Keratinocyte (primary cell): ENCODE data around the gene OR2T27.
"Not testable (repeated sequence)": the region's sequence is repeated elsewhere in the genome, so short reads cannot be mapped to it uniquely, and the experiment has no call there.

Experiments used
- EZH2 ChIP-seq: IDR thresholded peaks from one replicate; pipeline ENCODE4 v1.6.1; 2012; ENCODE audit warnings: inconsistent platforms, mild to moderate bottlenecking, low read length, moderate library complexity
- TF ChIP-seq, protein P1 (sequence below), 3 experiments: IDR thresholded peaks in 1 of 3; conservative IDR thresholded peaks in 1 of 3; optimal IDR thresholded peaks in 1 of 3; 2 replicates in 2 of 3; 3 replicates in 1 of 3; pipeline versions ENCODE3 to v1.5.1; 2011; ENCODE audit warnings: low read length in 3 of 3, mild to moderate bottlenecking in 3 of 3, moderate library complexity in 2 of 3, control low read depth in 1 of 3, inconsistent platforms in 1 of 3; ENCODE audit not compliant: insufficient read depth in 2 of 3; ENCODE audit errors: extremely low read depth in 1 of 3

DNA sequence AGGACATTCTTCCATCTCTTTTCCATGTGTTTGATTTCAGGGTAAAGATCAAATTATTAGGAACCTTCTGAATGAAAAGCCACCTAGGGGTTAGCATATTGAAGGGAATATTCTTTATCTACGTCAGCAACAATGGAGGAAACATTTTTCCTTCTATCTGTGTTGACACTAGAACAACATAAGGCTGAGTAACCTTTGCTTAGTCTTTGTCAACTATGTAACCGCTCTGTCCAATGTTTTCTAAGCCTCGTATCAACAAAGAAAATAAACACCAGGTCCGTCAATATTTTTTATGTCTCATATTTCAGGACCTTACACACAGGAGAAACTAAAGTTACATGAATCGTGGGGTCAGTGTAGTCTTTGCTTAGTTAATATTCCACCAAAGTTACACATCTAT is 18.7 kb downstream of the OR2T27 start:
- TF ChIP-seq, protein P1, sequence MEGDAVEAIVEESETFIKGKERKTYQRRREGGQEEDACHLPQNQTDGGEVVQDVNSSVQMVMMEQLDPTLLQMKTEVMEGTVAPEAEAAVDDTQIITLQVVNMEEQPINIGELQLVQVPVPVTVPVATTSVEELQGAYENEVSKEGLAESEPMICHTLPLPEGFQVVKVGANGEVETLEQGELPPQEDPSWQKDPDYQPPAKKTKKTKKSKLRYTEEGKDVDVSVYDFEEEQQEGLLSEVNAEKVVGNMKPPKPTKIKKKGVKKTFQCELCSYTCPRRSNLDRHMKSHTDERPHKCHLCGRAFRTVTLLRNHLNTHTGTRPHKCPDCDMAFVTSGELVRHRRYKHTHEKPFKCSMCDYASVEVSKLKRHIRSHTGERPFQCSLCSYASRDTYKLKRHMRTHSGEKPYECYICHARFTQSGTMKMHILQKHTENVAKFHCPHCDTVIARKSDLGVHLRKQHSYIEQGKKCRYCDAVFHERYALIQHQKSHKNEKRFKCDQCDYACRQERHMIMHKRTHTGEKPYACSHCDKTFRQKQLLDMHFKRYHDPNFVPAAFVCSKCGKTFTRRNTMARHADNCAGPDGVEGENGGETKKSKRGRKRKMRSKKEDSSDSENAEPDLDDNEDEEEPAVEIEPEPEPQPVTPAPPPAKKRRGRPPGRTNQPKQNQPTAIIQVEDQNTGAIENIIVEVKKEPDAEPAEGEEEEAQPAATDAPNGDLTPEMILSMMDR (optimal IDR thresholded peaks at IDR 0.05 in 1 of 3, IDR thresholded peaks at IDR 0.05 in 1 of 3, conservative IDR thresholded peaks at IDR 0.05 in 1 of 3; ENCODE audit: extremely low read depth in 1 of 3, insufficient read depth in 2 of 3, low read length in 3 of 3) = not testable (repeated sequence)
- not testable (repeated sequence) for TF ChIP-seq EZH2
